ENCODE measurements around the gene SLC25A21. TPM values are rescaled to one million over a fixed set of nuclear protein-coding genes. Genes with fewer than 3 reads are reported as not detected.

Gene SLC25A21
- total RNA-seq, 2 donors from 2014 or later: not detected

GRCh38 chr14:36647417-36647823 is 525.0 kb downstream of the SLC25A21 start:
- Mint-ChIP-seq H3K4me1 (ENCODE audit: low read depth) (peaks cover 9% of the 10 kb centered on the region), H3K9me3 (no peaks in the 10 kb centered on the region), H3K4me3 (no peak overlapping the region), H3K36me3 (ENCODE audit: insufficient read depth in 2 of 2) (peaks cover 2% of the 10 kb centered on the region in 2 donors), H3K27ac (no peak overlapping the region), H3K27me3 (ENCODE audit: low read depth) (peaks cover 60% of the 10 kb centered on the region)
- no peak for ATAC-seq (replicated peaks in 1 of 2)
- no peak for DNase-seq

DNA sequence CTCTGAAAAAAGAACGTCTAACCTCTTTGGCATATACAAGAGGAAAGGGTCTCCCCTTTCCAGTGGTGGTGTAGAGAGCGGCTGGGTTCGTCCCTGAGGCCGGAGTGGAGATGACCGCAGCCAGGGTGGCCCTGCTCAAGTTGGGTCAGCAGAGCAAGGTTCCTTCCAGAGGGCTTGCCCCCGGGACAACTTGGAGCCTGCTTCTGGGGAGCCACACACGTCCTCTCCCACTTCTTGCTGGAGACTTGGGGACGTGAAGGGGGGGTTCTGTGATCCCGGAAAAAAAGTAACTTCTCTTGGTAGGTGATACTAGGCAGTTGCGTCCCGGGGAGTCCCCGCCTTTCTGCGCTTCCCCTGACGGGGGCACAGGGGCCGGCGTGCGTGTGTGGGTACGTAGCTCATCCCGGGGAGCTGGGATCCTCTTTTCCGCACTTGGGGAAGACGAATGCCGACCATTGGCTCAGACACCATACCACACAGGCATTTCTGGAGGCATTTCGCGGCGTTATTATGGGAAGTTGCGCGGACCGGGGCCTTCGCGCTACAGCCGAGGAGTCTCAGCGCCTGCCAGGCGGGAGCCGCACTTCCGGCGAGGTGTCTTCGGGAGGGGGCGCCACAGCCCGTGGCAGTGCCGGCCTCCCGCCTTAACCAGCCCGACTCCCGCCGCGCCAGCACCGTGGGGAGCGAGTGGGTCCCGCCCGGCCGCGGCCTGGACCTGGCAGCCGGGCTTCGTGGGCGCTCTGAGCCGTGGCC is 525.6 kb downstream of the SLC25A21 start:
- H3K4me3 Mint-ChIP-seq: no peak overlapping the region
- DNase-seq: no peak

GRCh38 chr14:36633580-36633979 is 538.8 kb downstream of the SLC25A21 start:
- H3K27me3 Mint-ChIP-seq (ENCODE audit: low read depth): peaks cover 3% of the 10 kb centered on the region
- no peaks in the 10 kb centered on the region for H3K4me1 Mint-ChIP-seq (ENCODE audit: low read depth)
- no peak for ATAC-seq (replicated peaks in 1 of 2)
- no peaks in the 10 kb centered on the region for H3K36me3 Mint-ChIP-seq (ENCODE audit: insufficient read depth in 2 of 2)
- no peak for DNase-seq
- H3K27ac Mint-ChIP-seq: no peak overlapping the region
- no peaks in the 10 kb centered on the region for H3K9me3 Mint-ChIP-seq
- no peak overlapping the region for H3K4me3 Mint-ChIP-seq

More for the DNA sequence above, 525.6 kb downstream of the SLC25A21 start:
- H3K4me1 Mint-ChIP-seq (ENCODE audit: low read depth): peaks cover 9% of the 10 kb centered on the region
- H3K36me3 Mint-ChIP-seq (ENCODE audit: insufficient read depth in 2 of 2): peaks cover 2% of the 10 kb centered on the region in 2 donors
- H3K9me3 Mint-ChIP-seq: no peaks in the 10 kb centered on the region
- H3K27me3 Mint-ChIP-seq (ENCODE audit: low read depth): peaks cover 55% of the 10 kb centered on the region
- H3K27ac Mint-ChIP-seq: no peak overlapping the region
- no peak for ATAC-seq (replicated peaks in 1 of 2)

Other genes with a start within 250 kb of the SLC25A21 start
- under 1 TPM; 0.46 to 0.50 TPM for gene MIPOL1, start 25.3 kb upstream of the SLC25A21 start, total RNA-seq